HG02973 (cell line): Measurements from ENCODE around the gene ARID5B.
"Not testable (repeated sequence)": the region's sequence is repeated elsewhere in the genome, so short reads cannot be mapped to it uniquely, and the experiment has no call there.

Source experiments
- ATAC-seq: cut with Tn5 transposase; IDR thresholded peaks from one replicate; pipeline ENCODE4 v1.9.1; 2021; ENCODE audit warnings: moderate library complexity; ENCODE audit not compliant: unreplicated experiment

Gene ARID5B

DNA sequence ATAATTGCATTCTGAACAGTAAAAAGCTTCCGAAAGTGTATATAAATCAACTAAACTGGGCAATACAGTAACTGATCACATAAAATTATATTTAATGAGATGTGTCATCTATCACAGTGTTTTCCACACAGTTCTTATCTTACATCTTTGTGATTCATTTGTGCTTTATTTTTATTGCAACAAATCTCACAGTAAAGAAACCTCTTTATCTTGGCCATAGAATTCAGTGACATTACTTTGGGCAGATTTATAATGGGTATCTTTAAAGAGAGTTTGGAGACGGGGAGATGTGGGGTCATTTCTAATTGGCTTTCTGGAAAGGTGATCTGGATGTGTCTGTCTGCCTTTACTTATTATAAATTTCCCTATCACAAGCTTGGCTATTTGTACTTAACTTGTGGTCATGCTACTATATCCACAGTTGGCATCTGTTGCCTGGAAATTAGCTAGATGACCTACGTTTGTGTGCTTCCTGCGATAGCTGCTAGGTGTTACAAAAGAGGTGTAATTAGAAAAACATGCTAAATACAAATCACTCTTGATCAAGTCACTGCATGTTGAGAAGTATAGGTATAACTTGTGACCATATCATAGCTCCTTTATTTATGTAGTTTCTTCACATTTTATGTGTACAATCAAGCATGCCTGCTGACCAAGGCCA is 123.8 kb downstream of the ARID5B start:
- no peak for ATAC-seq

DNA sequence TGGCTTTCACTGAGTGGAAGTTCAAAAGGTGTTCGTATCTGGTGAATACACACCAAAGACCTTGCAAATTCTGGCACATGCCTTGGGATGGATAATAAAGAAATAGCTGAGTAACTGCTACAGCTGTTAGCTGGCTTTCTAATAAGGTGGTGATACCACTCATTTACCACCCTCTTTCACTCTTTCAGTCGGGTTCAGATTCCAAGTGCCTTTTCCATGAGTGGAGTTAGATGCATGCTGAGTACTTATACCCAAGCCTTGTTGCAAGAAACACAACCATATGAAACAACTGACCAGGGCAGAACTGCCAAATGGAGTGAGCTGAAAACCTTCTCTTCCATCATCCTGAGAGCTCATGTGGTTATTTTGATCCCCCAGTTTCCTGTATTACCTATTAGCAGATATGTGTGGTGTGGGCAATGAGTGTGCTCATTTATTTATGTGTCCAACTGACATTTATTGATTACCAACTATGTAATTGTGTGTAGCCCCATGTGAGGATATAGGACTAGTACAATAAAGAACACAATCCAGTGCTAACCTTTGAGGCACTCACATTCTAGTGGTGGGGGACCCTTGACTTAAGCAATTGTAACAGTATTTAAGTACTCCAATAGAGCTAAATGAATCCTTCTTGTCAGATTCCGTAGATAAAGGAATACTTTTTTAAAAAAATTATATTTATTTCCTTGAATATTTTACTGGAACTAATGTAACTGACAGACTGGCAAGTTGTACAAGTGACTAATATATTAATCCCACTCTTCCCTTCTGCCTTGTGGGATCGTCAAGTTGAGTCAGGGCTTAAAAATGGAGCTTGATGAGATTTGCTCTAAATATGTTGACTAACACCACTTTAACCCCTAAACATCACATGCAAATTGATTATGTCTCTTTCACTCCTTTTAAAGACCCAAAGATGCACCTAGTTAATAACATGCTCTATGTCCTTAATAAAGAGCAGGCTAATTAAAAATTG is 124.7 kb downstream of the ARID5B start:
- ATAC-seq: no peak

DNA sequence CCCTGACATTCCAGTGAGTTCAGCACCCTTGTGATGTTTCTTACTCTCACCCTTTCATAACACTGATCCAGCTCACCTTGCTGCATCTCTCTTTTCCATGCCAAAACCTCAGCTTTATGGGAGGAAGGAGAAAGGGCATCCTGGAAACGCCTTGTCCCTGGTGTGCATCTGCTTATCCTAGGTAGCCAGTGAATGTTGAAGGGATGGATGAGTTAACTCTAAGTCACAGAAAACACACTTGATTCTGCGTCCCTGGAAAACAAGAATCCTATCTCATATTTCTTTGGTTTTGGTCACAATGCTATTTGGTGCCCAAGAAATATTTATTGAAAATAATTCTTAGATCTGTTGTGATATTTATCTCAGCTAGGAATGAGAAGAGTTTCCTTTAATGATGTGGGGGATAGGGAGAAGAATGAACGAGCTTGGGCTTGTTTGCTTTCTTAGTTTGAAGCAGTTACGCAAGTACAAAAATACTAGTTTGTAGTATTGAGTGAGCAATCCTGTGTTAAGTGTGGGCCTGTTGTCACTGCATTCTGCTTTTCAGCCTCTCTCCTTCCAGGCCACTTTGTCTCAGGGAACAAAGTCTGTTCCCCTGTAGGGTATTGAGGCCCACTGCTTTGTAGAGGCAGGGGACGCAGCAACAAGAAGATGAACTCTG is 126.5 kb downstream of the ARID5B start:
- ATAC-seq: no peak

DNA sequence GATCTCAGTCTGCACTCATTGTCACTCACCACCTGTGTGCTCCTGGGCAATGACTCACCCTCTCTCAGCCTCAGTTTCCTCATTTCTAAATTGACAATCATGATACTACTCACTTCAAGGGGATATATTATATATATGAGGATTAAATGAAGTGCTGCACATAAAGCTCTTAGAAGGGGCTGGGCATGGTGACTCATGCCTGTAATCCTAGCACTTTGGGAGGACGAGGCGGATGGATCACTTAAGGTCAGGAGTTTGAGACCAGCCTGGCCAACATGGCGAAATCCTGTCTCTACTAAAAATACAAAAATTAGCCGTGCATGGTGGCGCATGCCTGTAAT is 127.0 kb downstream of the ARID5B start:
- not testable (repeated sequence) for ATAC-seq

DNA sequence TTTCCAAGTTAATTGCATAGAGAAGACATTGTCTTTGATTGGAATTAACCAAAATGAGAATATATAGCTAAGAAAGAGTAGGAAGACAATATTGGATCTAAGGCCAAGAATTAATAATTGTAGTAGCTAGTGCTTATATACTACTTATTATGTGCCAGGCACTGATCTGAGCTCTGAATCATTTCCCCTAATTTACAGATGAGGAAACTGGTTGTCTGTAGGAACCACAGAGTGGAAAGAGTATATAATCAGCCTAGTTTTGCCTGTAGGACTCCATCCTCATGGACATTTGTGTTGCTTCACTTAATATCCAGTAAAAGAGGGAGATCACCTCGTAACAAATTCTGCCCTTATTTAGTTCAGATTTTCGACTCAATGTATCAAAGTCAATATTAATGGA is 127.9 kb downstream of the ARID5B start:
- ATAC-seq: no peak

DNA sequence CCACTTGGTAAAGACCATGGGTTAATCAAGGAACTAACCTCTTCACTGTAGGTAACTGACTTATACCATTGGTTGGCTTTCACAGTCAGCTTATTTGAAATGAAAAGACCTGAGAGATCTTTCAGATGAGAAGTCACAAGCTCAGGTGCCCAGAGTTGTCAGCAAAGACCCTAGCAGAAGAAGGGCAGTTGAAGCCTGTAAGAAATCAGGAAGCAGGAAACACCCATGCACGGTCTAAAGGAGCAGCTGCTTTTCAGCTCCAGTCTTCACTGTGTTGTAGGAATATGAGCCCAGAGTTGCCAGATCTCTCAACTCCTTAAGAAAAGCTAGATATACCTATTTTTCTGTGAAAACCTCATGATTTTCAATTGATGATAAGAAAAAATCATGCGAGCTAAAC is 130.0 kb downstream of the ARID5B start:
- no peak for ATAC-seq

DNA sequence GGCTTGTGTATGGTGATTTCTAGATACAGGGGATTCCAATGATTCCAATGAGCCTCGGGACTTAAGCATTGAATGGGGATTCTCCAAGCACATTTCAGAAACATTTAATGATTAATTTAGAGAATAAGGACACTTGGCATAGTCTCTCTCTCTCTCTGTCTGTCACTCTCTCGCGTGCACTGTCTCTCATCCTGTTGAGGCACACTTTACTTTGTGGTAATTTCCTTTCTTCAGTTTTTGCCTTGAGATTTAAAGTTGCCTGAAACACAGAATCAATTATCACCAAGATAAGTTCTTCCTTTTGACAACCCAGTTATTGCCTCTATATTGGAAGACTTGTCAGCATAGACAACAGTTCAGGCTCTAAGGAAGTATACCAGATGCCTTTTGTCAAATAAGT is 131.6 kb downstream of the ARID5B start:
- ATAC-seq: no peak

DNA sequence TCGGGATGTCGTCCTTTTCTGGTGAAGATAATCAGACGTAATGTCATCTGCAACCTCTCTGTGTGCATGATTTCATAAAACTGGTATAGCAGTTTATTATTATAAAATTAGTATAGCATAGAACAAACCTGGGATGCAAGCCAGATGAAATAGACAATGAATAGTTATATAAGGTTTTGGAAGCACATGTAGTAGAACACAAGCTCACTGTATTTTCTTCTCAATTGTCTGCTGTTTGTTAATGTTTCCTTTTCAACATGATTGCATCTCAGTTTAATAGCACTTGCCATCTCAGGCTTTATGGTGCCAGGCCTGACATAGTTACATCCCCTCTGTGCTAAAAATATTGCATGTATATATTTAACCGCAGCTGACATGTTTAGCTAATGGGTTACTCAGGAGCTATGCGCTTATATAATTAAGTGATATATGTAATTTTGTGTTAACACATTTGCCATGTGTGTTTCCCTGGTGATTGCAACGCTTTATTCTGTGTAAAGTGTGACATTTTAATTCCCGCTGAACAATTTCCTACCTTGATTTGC is 132.7 kb downstream of the ARID5B start:
- ATAC-seq: no peak

DNA sequence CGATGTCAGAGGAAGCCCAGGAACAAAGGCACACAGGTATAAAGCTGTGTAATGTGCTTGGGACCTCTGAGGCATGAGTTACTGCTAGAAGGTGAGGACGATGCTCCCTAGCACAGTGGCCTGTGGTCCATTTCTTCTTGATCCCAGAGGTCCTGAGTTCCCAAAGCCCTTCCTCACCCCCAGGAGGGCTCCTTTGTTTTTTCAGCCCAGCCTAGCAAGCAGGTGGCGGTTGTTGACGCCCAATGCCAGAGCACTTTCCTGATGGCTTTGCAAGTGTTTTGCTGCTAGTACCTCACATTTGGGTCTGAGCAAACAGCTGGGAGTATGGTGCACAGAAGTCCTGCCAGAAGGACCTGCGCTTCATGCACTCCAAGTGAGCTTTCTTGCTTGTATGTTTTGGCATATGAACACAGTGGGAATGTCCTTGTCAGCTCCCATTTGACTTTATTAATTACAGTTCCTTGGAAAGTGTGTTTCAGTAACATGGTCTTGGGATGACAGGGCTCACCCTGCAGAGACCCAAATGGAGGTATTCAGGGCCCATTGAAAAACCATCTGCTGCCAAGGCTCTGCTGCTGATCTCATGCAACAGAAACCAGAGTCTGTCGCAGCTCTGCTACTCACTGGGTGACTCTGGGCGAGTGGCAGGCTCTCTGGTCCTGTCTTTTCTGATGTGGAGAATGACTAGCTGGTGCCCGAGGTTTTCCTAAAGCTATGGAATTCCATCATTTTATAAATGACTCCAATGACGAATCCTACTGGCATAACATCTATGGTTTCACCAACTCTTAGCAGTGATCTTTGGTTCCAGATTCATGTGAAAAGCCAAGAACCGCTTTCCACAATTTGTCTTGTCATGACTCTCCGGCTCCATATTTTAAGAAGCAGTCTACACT is 134.9 kb downstream of the ARID5B start:
- no peak for ATAC-seq

DNA sequence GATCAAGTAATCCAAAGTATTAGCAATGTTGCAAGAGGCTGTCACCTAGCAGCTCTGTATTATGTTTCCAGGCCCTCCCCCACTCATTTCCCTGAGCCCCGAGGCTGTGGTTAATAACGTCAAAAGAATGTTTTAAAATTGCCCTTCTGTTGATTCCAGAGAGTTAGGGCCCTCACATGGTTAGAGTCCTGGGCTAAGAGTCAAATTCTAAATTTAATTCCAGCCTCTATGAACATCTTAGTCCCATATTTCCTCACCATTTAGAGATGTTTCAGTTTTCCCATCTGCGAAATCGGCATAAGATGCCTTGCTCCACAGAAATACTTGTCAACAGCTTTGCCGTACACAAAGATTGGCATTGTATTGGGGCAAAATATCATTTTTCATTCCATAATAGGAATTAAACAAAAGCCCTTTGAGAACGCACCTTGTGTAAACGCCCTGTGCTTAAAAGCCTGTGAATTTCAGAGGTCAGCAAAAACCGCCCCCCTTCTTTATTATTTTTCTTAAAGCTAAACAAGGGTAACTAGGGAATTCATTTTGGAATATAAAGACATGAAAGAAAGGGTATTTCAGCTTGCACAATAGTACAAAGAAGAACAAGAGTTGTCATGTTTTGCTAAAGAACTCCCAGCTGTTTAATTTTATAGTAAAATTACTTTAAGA is 135.8 kb downstream of the ARID5B start:
- ATAC-seq: no peak

DNA sequence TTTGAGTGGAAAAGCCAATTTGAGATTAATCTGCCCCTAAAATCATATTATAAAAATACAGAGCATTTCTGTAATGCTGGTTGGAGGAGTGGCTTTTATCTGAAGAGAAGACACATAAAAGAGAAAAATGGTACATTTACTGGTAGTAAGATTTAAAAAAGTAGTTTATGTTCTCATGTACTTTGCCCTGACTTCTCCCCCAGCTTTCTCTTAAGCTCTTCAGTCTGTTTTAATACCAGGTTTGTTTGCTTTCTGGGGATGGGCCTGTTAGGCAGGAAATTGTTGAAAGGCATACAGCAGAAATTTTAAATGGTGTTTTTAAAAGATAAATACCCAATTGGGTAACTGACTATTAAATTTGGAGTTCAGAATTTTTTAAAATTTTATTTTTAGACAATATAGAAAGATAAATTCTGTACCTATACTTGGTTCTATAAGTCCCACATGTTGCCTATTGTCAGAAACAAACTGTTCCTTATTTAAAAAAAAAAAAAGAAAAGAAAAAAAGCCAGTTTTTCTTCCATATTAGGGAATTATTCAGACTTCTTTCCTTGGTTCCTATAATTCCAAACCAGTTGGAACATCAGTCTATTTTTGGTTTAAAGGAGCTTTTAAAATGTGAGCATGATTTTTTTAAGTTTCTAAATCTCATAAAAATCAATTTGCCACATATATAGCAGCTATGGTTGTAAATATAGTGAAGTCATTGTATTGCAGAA is 136.6 kb downstream of the ARID5B start:
- no peak for ATAC-seq

DNA sequence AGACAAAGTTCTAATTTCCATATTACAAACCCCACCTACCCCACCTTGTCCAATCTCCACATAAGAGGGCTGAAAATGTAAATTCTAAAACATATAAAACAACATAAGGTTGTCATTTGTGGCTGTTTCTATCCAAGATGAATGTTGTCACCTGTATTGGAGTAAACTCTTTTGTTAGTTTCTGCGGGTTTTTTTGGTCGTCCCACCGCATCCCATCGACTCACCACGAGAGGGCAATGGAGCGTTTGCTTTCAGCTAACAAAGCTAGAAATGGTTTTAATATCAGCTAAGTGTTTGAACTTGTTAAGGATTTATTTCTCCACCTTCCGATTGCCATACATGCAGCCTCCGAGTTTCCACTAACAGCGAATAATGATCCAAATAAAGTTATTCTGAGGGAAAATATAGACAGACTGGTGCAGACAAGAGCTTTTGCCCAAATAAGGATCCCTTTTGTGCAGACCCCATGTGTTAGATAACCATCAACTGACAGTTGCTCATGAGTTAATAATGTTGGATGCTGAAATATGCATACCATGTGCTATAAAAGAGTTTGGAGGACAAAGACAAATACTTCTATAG is 137.2 kb downstream of the ARID5B start:
- no peak for ATAC-seq

DNA sequence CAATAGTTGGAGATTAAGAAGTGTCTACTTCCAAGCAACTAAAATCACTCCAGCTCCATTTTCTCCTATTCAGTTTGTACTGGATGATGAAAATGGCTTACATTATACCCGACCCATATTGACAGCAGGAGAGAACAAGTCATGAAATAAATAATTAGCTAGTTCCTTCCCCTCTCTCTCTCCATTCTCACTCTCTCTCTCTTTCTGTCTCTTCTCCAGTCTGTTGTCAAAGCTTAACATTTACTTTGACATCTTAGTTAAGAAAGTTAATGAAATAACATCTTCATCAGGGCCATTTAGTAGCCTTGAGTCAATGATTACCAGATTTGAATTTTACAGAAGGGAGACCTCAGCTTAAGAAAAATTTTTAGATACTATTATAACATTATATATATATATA is 138.5 kb downstream of the ARID5B start:
- no peak for ATAC-seq

DNA sequence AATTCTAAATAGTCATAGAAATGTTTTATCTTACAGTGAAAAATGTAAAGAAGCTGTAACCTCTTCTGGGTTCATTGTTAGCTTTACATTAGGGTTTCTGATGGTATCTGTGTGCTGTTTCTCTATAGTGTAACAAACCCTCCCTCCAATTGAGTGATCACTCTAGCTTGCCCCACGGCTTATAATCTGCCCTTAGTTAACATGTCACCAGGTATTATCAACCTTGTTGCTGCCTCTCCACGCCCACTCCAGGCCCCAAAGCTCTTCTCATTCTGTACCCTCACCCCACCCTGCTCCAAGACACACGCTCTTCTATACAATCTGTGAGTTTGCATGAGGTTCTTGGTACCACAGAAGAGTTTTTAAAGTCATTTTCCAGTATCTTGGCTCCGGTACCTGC is 139.4 kb downstream of the ARID5B start:
- ATAC-seq: no peak

DNA sequence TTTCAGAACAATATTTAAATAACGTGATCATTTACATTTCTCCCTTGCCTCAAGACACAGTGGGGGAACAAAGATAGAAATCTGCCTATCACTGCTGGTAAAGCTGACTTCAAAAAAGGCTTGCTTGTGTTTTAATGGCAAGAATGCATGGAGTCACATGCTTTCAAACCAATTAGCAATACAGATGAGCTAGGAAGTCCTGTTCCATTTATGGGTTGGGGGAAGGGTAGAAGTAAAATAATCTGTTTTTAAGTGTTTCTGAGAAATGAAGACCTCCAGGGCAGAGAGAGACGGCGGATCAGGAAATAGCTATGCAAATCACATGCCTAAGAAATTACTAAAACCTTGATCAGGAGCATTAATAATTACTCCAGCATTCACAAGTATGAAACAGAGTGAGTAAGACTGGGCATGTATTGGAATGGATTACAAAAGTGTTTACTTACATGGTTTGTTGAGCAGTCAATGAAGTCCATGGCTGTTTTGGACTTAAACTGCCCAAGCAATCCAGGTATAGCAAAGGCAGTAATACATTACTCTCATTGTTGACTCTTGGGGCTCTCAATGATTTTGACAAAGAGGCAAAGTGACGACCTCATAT is 142.0 kb downstream of the ARID5B start:
- ATAC-seq: no peak

DNA sequence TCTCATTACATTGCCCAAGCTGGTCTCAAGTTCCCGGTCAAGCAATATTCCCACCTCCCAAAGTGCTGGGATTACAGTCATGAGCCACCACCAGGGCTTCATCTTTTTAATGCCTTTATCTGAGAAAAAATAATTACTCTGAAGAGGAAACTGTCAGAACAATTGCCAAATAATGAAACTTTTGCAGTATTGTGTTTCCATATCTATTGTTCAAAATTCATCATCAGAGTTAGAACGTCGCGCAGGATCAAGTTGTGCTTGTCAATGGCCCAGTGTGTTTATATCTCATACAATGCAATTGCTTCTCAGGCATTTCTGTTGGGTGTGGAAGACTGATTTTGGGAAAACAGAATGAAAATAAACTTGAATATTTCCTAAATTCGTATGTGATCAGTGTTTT is 143.1 kb downstream of the ARID5B start:
- no peak for ATAC-seq

DNA sequence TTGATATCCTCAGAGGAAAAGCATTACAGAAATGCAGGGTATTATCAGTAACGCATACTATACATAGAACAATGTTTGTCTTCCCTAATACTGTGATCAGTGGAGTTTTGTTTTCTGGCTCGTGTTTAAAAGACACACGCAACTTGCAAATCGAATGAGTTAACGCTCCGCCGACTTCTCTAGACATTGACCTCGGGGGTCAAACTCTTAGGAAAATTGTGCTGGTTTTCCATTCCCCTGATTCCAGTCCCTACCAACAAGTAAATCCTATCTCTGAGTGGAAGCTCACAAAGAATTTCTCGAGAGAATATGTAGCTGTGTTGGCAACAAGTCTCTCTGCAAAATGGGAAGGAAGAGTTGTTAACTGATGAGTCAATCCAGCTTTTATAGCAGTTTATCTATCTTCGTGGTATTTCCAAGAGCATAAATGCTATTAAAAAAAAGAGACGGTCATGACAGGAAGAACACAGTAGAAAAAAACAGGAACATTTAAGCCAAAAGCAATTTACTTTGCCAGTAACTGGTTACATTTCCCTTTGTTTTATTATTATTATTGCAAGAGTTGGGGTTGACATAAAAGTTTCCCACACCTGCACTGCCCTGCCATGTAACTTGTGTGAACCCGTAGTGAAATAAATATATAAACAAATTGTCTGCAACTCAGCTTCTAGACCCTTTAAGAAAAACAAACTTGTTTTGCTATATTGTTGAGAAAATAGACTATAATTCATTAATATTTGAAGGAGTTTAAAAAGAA is 144.4 kb downstream of the ARID5B start:
- ATAC-seq: no peak
